Renal pelvis (tissue), 4 donors: ENCODE data around the gene SH2D3C. TPM values are rescaled to one million over a fixed set of nuclear protein-coding genes. Genes with fewer than 3 reads are reported as not detected.

Source experiments
- DNase-seq: peaks from one replicate; pipeline ENCODE4 v3.0.0-alpha.2; 2013
- polyA plus RNA-seq, 3 donors: library from polyadenylated mRNA; unstranded; fragments of 120-200 nt; gene quantifications; one replicate each; pipeline ENCODE4 v1.2.1, GENCODE V29; 2013; ENCODE audit not compliant: insufficient read length in 3 of 3

Gene SH2D3C
- polyA plus RNA-seq, 3 donors, result 13.4 to 20.4 (median 19.7) TPM

- no peak for DNase-seq
Measured at GRCh38 chr9:127722055-127722745, 56.3 kb downstream of the SH2D3C start.

GRCh38 chr9:127721391-127721821, 57.1 kb downstream of the SH2D3C start:
- no peak for DNase-seq

GRCh38 chr9:127720865-127721227, 57.6 kb downstream of the SH2D3C start:
- no peak for DNase-seq

GRCh38 chr9:127720031-127720864, 58.2 kb downstream of the SH2D3C start:
- no peak for DNase-seq

GRCh38 chr9:127717766-127718165, 60.7 kb downstream of the SH2D3C start:
- no peak for DNase-seq

GRCh38 chr9:127716412-127716811, 62.1 kb downstream of the SH2D3C start:
- DNase-seq, result no peak

- DNase-seq, result peak; percentile 96
Measured at GRCh38 chr9:127715470-127716337, 62.8 kb downstream of the SH2D3C start, which contains the start of the genes PTRH1 and TTC16. PTRH1 (minus strand) TSS chr9:127715663; CDS start chr9:127715639, 24 bp downstream. TTC16 (plus strand) TSS chr9:127716079; CDS start chr9:127716146, 67 bp downstream.

- no peak for DNase-seq
Measured at GRCh38 chr9:127714951-127715469, 63.5 kb downstream of the SH2D3C start.

GRCh38 chr9:127714020-127714750, 64.3 kb downstream of the SH2D3C start:
- no peak for DNase-seq

- no peak for DNase-seq
Measured at GRCh38 chr9:127712867-127713266, 65.6 kb downstream of the SH2D3C start.

GRCh38 chr9:127712371-127712770, 66.1 kb downstream of the SH2D3C start:
- no peak for DNase-seq

- no peak for DNase-seq
Measured at GRCh38 chr9:127711831-127712274, 66.6 kb downstream of the SH2D3C start.

- DNase-seq, result no peak
Measured at GRCh38 chr9:127711226-127711701, 67.2 kb downstream of the SH2D3C start.

GRCh38 chr9:127710204-127710783, 68.2 kb downstream of the SH2D3C start:
- no peak for DNase-seq

GRCh38 chr9:127708952-127709587, 69.4 kb downstream of the SH2D3C start:
- no peak for DNase-seq

- DNase-seq, result no peak
Measured at GRCh38 chr9:127707766-127708165, 70.7 kb downstream of the SH2D3C start.

GRCh38 chr9:127706836-127707241, 71.6 kb downstream of the SH2D3C start, which contains the start of gene CFAP157:
CFAP157 (plus strand) TSS chr9:127706988; CDS start chr9:127707032, 44 bp downstream.
- DNase-seq, result no peak

GRCh38 chr9:127705577-127706379, 72.7 kb downstream of the SH2D3C start:
- no peak for DNase-seq
